Measurements from ENCODE around the gene PAX8. TPM values are rescaled to one million over a fixed set of nuclear protein-coding genes. Genes with fewer than 3 reads are reported as not detected.

Gene PAX8
- total RNA-seq, 1 donor from 2014 or later, result 1.6 TPM

DNA sequence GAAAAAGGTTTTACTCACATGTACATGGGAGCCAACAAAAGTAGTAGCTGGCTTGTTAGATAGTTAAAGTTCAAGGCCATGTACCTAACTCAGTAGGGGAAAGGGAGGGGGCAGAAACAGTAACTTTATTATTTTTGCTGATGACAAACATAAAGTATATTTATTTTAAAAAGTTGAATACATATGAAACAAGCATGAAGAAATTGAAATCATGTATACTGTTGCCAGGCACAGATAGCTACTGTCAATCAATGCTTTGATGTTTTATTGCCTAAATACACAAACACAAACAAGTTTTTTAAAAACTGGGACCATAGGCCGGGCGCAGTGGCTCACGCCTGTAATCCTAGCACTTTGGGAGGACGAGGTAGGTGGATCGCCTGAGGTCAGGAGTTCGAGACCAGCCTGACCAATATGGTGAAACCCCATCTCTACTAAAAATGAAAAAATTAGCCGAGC is 112.5 kb downstream of the PAX8 start:
- H3K4me3 ChIP-seq, result no peak overlapping the region
- intact Hi-C loops (cut with DNase I), result no loop called here
- DNase-seq (no peak), ATAC-seq (no peak)
- no peaks in the 10 kb centered on the region for H3K9me3 ChIP-seq
- TF ChIP-seq, protein P1, sequence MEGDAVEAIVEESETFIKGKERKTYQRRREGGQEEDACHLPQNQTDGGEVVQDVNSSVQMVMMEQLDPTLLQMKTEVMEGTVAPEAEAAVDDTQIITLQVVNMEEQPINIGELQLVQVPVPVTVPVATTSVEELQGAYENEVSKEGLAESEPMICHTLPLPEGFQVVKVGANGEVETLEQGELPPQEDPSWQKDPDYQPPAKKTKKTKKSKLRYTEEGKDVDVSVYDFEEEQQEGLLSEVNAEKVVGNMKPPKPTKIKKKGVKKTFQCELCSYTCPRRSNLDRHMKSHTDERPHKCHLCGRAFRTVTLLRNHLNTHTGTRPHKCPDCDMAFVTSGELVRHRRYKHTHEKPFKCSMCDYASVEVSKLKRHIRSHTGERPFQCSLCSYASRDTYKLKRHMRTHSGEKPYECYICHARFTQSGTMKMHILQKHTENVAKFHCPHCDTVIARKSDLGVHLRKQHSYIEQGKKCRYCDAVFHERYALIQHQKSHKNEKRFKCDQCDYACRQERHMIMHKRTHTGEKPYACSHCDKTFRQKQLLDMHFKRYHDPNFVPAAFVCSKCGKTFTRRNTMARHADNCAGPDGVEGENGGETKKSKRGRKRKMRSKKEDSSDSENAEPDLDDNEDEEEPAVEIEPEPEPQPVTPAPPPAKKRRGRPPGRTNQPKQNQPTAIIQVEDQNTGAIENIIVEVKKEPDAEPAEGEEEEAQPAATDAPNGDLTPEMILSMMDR (IDR thresholded peaks at IDR 0.05), result no peak
- no peaks in the 10 kb centered on the region for H3K36me3 ChIP-seq
- H3K27ac ChIP-seq, result no peak overlapping the region
- H3K27me3 ChIP-seq, result no peaks in the 10 kb centered on the region
- peaks cover 11% of the 10 kb centered on the region for H3K4me1 ChIP-seq

Other genes with a start within 250 kb of the PAX8 start
- gene IL36B, start 226.1 kb downstream of the PAX8 start, total RNA-seq, result not detected
- not detected for gene IL36RN, start 219.7 kb downstream of the PAX8 start, total RNA-seq
- gene IL1F10, start 211.0 kb downstream of the PAX8 start, total RNA-seq, result not detected
- gene IL1RN, start 151.3 kb downstream of the PAX8 start, total RNA-seq, result 41.7 TPM
- gene PSD4, start 105.0 kb downstream of the PAX8 start, total RNA-seq, result 37.8 TPM
- 30.2 TPM for gene ZNG1B, start 158.8 kb upstream of the PAX8 start, total RNA-seq
- 0.78 TPM for gene FOXD4L1, start 219.7 kb upstream of the PAX8 start, total RNA-seq

All from upper lobe of right lung (tissue), 1 donor.